Thyroid gland (tissue), 4 donors: ENCODE results near the gene TUBGCP3. TPM values are rescaled to one million over a fixed set of nuclear protein-coding genes. Genes with fewer than 3 reads are reported as not detected.

ENCODE experiments used
- DNase-seq, 2 donors: peaks; one replicate each; pipeline ENCODE4 v3.0.0-alpha.2; 2019
- H3K27ac ChIP-seq, 3 donors: fragments of 200-600 bp; sonication (generic); 1 replicate in 2 of 3; 2 replicates in 1 of 3; pipeline ENCODE4 v1.5.1; 2016 to 2019; ENCODE audit warnings: mild to moderate bottlenecking in 1 of 3, moderate library complexity in 1 of 3
- H3K27me3 ChIP-seq: fragments of 200-600 bp; sonication (generic); one replicate; pipeline ENCODE4 v1.5.1; 2019
- H3K36me3 ChIP-seq, 2 donors: fragments of 200-600 bp; sonication (generic); one replicate each; pipeline ENCODE4 v1.5.1; 2016 to 2019
- H3K4me1 ChIP-seq, 2 donors: fragments of 200-600 bp; sonication (generic); one replicate each; pipeline ENCODE4 v1.5.1; 2017 to 2019
- H3K4me3 ChIP-seq, 3 donors: fragments of 200-600 bp; sonication (generic); replicated peaks in 1 of 3; 1 replicate in 2 of 3; 2 replicates in 1 of 3; pipeline ENCODE4 v1.5.1; 2016; ENCODE audit warnings: mild to moderate bottlenecking in 1 of 3
- H3K9me3 ChIP-seq: fragments of 200-600 bp; sonication (generic); one replicate; pipeline ENCODE4 v1.5.1; 2017
- POLR2A ChIP-seq, 2 donors: fragments of 450-650 bp; IDR thresholded peaks; one replicate each; pipeline ENCODE4 v1.6.1; 2017; ENCODE audit warnings: antibody characterized with exemption in 2 of 2, mild to moderate bottlenecking in 2 of 2, moderate library complexity in 1 of 2
- WGBS, 2 donors: methylation state at CpG; one replicate each; pipeline ENCODE4 v1.1.5; 2017; 5-methylcytosine and 5-hydroxymethylcytosine counted together
- intact Hi-C: fragments of 100-400 bp; cut with DNase I; formaldehyde crosslinking; loops from one replicate; pipeline ENCODE4 v1.15.1; 2023
- total RNA-seq, 4 donors: library from RNA; depleted of rRNA; stranded (reverse); fragments of >200 nt; gene quantifications; one replicate each; pipeline ENCODE4 v1.2.3, GENCODE V29; 2016
- TF ChIP-seq, protein P1 (sequence below), 6 experiments: fragments of 200-600 bp in 3 of 6; fragments of 450-650 bp in 3 of 6; sonication (generic) in 3 of 6; IDR thresholded peaks; one replicate each; pipeline ENCODE4 v1.5.1; 2016 to 2019; ENCODE audit warnings: antibody characterized with exemption in 6 of 6, mild to moderate bottlenecking in 2 of 6, inconsistent platforms in 1 of 6, moderate library complexity in 1 of 6

Gene TUBGCP3
- total RNA-seq, 4 donors from 2014 or later, result 27.4 to 49.1 (median 36.0) TPM

DNA sequence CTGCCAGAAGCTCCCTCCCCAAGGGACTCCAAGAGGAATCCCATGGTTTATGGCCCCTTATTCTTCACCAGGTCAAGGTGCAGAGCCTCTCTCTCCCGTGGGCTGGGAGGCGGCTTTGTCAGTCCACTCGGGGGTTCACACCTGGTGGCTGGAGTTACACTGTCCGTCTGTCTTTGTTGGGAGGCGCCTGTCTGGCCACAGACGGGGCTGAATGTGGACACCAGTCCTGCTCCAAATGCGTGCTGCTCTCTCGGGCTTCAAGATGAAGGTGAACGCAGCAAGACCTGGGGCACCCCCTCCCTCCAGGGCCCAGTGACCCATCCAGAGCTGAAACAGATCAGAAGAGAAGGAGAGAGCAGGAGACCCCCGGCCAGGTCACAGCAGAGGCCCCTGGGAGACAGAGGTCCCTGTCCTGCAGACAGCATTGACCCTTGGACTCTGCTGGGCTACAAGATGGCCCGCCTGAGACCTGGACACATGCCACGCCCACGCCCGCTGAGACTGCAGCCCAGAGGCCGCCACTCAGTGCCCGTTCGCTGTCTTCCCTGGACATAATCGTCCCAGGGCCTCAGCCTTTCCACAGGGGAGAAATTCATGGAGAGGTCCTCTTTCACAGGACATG is 29.9 kb upstream of the TUBGCP3 start:
- no peaks in the 10 kb centered on the region for H3K4me1 ChIP-seq
- TF ChIP-seq, protein P1, sequence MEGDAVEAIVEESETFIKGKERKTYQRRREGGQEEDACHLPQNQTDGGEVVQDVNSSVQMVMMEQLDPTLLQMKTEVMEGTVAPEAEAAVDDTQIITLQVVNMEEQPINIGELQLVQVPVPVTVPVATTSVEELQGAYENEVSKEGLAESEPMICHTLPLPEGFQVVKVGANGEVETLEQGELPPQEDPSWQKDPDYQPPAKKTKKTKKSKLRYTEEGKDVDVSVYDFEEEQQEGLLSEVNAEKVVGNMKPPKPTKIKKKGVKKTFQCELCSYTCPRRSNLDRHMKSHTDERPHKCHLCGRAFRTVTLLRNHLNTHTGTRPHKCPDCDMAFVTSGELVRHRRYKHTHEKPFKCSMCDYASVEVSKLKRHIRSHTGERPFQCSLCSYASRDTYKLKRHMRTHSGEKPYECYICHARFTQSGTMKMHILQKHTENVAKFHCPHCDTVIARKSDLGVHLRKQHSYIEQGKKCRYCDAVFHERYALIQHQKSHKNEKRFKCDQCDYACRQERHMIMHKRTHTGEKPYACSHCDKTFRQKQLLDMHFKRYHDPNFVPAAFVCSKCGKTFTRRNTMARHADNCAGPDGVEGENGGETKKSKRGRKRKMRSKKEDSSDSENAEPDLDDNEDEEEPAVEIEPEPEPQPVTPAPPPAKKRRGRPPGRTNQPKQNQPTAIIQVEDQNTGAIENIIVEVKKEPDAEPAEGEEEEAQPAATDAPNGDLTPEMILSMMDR (IDR thresholded peaks at IDR 0.05), result no peak
- TF ChIP-seq POLR2A (IDR thresholded peaks at IDR 0.05), result no peak
- H3K27ac ChIP-seq, result no peak overlapping the region
- H3K27me3 ChIP-seq, result no peaks in the 10 kb centered on the region
- intact Hi-C loops, result no loop called here
- WGBS, 2 donors, result 90 to 93% methylated on average over 12 to 14 of the region's 18 CpGs
- DNase-seq, result no peak
- no peaks in the 10 kb centered on the region for H3K36me3 ChIP-seq
- H3K9me3 ChIP-seq, result no peaks in the 10 kb centered on the region
- H3K4me3 ChIP-seq, result no peak overlapping the region

DNA sequence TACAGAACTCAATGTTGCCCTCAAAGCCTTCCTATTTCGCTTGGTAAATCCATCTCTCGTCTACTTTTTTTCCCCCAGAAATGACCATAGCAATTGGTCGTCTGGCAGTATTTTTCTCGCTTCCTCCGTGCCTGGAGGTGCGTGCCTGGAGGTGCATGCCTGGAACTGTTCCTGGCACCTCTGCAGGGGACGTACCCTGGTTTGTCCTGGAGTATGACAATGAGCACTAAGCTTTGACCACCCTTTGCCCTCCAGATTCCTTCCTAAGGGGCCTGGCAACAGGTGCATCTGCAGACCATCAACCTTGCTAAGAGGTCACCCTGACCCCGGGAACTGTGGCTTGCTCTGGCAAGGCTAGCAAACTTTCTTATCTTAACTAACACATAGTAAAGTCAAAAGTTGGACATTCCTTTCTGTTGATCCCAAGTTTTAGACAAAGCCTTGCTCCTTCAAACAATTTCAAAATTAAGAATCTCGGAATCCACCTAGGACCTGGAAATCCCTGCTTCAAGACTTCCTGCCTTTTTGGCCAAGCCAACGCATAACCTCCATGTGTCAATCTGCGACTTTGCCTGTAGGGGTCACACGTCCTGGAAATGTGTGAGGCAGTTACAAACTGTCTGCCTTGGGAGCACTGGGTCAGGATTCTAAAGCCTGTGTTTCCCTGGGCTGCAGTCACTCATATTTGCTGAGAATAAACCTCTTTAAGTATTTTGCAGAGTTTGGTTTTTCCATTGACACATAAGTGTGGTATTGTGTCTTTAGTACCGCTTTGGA is 28.8 kb upstream of the TUBGCP3 start:
- peak in 1 of 2 donors; percentile 15 for DNase-seq
- no peaks in the 10 kb centered on the region for H3K27me3 ChIP-seq
- 65 to 70% methylated on average over 13 of the region's 13 CpGs for WGBS, 2 donors

DNA sequence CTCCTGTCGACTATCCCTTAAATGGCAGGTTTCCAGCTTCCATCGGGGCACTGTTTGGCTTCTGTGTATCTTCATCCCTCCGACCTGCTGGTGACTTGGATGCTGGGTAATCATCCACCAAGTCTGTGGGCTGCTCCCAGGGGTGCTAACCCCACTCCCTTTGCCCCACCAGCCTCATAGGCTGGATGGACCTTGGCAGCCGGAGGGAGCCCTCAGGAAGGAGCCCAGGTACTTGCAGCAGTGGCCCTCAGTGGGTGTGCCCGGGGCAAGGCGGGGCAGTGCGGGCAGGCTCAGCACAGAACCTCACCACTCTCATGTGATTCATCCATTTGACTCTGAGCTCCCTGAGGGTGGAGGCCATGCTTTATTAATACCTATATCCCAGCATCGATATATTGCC is 27.4 kb upstream of the TUBGCP3 start:
- WGBS, 2 donors, result 91 to 94% methylated on average over 7 to 8 of the region's 8 CpGs
- H3K36me3 ChIP-seq, result no peaks in the 10 kb centered on the region
- no peak overlapping the region for H3K4me3 ChIP-seq
- H3K27ac ChIP-seq, result no peak overlapping the region
- no peaks in the 10 kb centered on the region for H3K4me1 ChIP-seq
- no peaks in the 10 kb centered on the region for H3K9me3 ChIP-seq
- TF ChIP-seq, protein P1 (IDR thresholded peaks at IDR 0.05), result no peak
- no peak for TF ChIP-seq POLR2A (IDR thresholded peaks at IDR 0.05)
- DNase-seq, result no peak
- intact Hi-C loops, result no loop called here
- H3K27me3 ChIP-seq, result no peaks in the 10 kb centered on the region

More for the DNA sequence above, 28.8 kb upstream of the TUBGCP3 start:
- intact Hi-C loops, result no loop called here
- no peaks in the 10 kb centered on the region for H3K9me3 ChIP-seq
- H3K27ac ChIP-seq, result no peak overlapping the region
- no peak overlapping the region for H3K4me3 ChIP-seq
- H3K4me1 ChIP-seq, result no peaks in the 10 kb centered on the region
- no peaks in the 10 kb centered on the region for H3K36me3 ChIP-seq
- TF ChIP-seq, protein P1 (IDR thresholded peaks at IDR 0.05), result peak in 3 of 6 experiments; percentile 28 to 48 (median 38)
- no peak for TF ChIP-seq POLR2A (IDR thresholded peaks at IDR 0.05)

DNA sequence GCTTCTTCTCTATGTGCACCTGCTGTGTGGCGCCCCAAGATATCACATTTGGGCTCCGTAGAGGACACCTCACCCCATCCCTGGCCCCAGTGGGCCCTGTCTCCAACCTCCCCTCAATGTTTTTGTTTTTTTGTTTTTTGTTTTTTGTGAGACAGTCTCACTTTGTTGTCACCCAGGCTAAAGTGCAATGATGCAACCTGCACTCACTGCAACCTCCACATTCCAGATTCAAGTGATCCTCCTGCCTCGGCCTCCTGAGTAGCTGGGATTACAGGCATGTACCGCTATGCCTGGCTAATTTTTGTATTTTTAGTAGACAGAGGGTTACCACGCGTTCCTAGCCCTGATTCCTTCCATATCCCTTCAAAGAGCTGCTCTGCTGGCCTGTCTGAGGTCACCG is 26.9 kb upstream of the TUBGCP3 start:
- no peak overlapping the region for H3K27ac ChIP-seq
- no peaks in the 10 kb centered on the region for H3K4me1 ChIP-seq
- DNase-seq, result no peak
- intact Hi-C loops, result no loop called here
- no peaks in the 10 kb centered on the region for H3K36me3 ChIP-seq
- H3K27me3 ChIP-seq, result no peaks in the 10 kb centered on the region
- WGBS, 2 donors, result 90 to 91% methylated on average over 7 of the region's 7 CpGs
- no peak overlapping the region for H3K4me3 ChIP-seq
- no peaks in the 10 kb centered on the region for H3K9me3 ChIP-seq
- no peak for TF ChIP-seq POLR2A (IDR thresholded peaks at IDR 0.05)
- TF ChIP-seq, protein P1 (IDR thresholded peaks at IDR 0.05), result no peak

DNA sequence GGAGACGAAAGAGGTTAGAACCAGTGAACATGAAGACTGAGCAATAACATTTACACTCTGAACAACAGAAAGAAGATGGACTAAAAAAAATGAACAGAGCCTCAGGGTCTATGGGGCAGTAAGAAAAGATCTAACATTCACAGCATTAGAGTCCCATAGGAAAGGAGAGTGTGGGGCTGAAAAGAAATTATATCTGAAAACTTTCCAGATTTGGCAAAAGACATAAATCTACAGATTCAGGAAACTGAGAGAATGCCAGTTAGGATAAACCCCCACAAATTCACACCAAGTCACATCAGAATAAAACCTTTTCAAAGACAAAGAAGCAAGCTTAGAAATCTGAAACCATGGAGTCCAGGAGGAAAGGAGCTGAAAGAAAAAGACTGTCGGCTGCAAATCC is 20.3 kb upstream of the TUBGCP3 start:
- DNase-seq, result no peak
- Histone ChIP-seq H3K27ac (no peak overlapping the region), H3K27me3 (no peaks in the 10 kb centered on the region), H3K36me3 (no peaks in the 10 kb centered on the region), H3K9me3 (no peaks in the 10 kb centered on the region), H3K4me1 (peaks cover 0 to 5% of the 10 kb centered on the region in 2 donors), H3K4me3 (no peak overlapping the region)
- TF ChIP-seq, protein P1 (IDR thresholded peaks at IDR 0.05), result no peak
- TF ChIP-seq POLR2A (IDR thresholded peaks at IDR 0.05), result no peak
- intact Hi-C loops, result loop anchor here (5.0 kb wide), 1 partner anchor 1131 kb away; no protein-coding TSS in a partner anchor
- WGBS, 2 donors, result 84 to 88% methylated on average over 2 of the region's 2 CpGs
